ENCODE data around the gene LEFTY1. TPM values are rescaled to one million over a fixed set of nuclear protein-coding genes. Genes with fewer than 3 reads are reported as not detected.

The LEFTY1 gene
- total RNA-seq, 1 donor from 2014 or later: not detected

GRCh38 chr1:225866061-225866837, 22.7 kb downstream of the LEFTY1 start:
- Mint-ChIP-seq H3K9me3 (no peaks in the 10 kb centered on the region), H3K27ac (peak overlapping the region; percentile 75), H3K27me3 (no peaks in the 10 kb centered on the region), H3K4me1 (peaks cover 18% of the 10 kb centered on the region), H3K36me3 (ENCODE audit: low read depth) (peaks cover 91% of the 10 kb centered on the region), H3K4me3 (no peak overlapping the region)
- intact Hi-C loops (cut with micrococcal nuclease): loop anchor here (1.0 kb wide), 1 partner anchor 14 kb away; no protein-coding TSS in a partner anchor
- CTCF ChIA-PET: interaction anchor here (0.6 to 0.7 kb wide), 2 partner anchors 13 to 385 kb away, joined by 3 read pairs; no protein-coding TSS in a partner anchor
- POLR2A ChIA-PET: interaction anchor here (0.8 to 1.0 kb wide), 3 partner anchors 15 to 89 kb away, joined by 4 to 8 read pairs (median 5); partner anchors contain the start of gene SRP9
- ATAC-seq (ENCODE audit: low read depth): peak; percentile 95
- no peak for TF ChIP-seq CTCF (IDR thresholded peaks at IDR 0.05)
- DNase-seq: no peak

GRCh38 chr1:225865514-225865913, 23.4 kb downstream of the LEFTY1 start:
- H3K4me3 Mint-ChIP-seq: no peak overlapping the region
- peaks cover 18% of the 10 kb centered on the region for H3K4me1 Mint-ChIP-seq
- H3K9me3 Mint-ChIP-seq: no peaks in the 10 kb centered on the region
- H3K27ac Mint-ChIP-seq: no peak overlapping the region
- DNase-seq (no peak), ATAC-seq (ENCODE audit: low read depth) (peak; percentile 22)
- intact Hi-C loops (cut with micrococcal nuclease): no loop called here
- H3K27me3 Mint-ChIP-seq: no peaks in the 10 kb centered on the region
- CTCF ChIA-PET: interaction anchor here (0.6 kb wide), 1 partner anchor 12 kb away, joined by 3 read pairs; no protein-coding TSS in a partner anchor
- POLR2A ChIA-PET: interaction anchor here (1.0 kb wide), 2 partner anchors 15 to 88 kb away, joined by 4 to 5 read pairs; partner anchors contain the start of gene SRP9
- TF ChIP-seq CTCF (IDR thresholded peaks at IDR 0.05): no peak
- H3K36me3 Mint-ChIP-seq (ENCODE audit: low read depth): peaks cover 91% of the 10 kb centered on the region

- Mint-ChIP-seq H3K36me3 (ENCODE audit: low read depth) (peaks cover 90% of the 10 kb centered on the region), H3K4me1 (peaks cover 15% of the 10 kb centered on the region), H3K27ac (no peak overlapping the region), H3K9me3 (no peaks in the 10 kb centered on the region), H3K4me3 (no peak overlapping the region), H3K27me3 (no peaks in the 10 kb centered on the region)
- ATAC-seq (ENCODE audit: low read depth): no peak
- POLR2A ChIA-PET: no interaction called here
- DNase-seq: no peak
- CTCF ChIA-PET: interaction anchor here (0.6 kb wide), 1 partner anchor 72 kb away, joined by 3 read pairs; no protein-coding TSS in a partner anchor
- TF ChIP-seq CTCF (IDR thresholded peaks at IDR 0.05): no peak
- intact Hi-C loops (cut with micrococcal nuclease): no loop called here
Measured at GRCh38 chr1:225863167-225863566, 25.8 kb downstream of the LEFTY1 start.

GRCh38 chr1:225862581-225862950, 26.4 kb downstream of the LEFTY1 start:
- DNase-seq (no peak), ATAC-seq (ENCODE audit: low read depth) (no peak)
- Mint-ChIP-seq H3K9me3 (no peaks in the 10 kb centered on the region), H3K4me3 (no peak overlapping the region), H3K27ac (no peak overlapping the region), H3K36me3 (ENCODE audit: low read depth) (peaks cover 89% of the 10 kb centered on the region), H3K4me1 (peaks cover 15% of the 10 kb centered on the region), H3K27me3 (no peaks in the 10 kb centered on the region)
- TF ChIP-seq CTCF (IDR thresholded peaks at IDR 0.05): no peak
- ChIA-PET POLR2A (no interaction called here), CTCF (interaction anchor here (0.6 kb wide), 1 partner anchor 71 kb away, joined by 3 read pairs; no protein-coding TSS in a partner anchor)
- intact Hi-C loops (cut with micrococcal nuclease): no loop called here

Data from activated B cell treated with CpG ODN at 0.5 μM for 24 hours (primary cell).